Stimulated activated CD4-positive, alpha-beta T cell treated with anti-CD3 and anti-CD28 coated beads, Interleukin-2, amount 100 ng/mL, for 48 hours (primary cell): ENCODE results near the gene DCD.
"Not testable (repeated sequence)": the region's sequence is repeated elsewhere in the genome, so short reads cannot be mapped to it uniquely, and the experiment has no call there.

ENCODE experiments used
- DNase-seq, 2 donors: peaks; one replicate each; pipeline ENCODE4 v3.0.0-alpha.2; 2020

DCD gene

DNA sequence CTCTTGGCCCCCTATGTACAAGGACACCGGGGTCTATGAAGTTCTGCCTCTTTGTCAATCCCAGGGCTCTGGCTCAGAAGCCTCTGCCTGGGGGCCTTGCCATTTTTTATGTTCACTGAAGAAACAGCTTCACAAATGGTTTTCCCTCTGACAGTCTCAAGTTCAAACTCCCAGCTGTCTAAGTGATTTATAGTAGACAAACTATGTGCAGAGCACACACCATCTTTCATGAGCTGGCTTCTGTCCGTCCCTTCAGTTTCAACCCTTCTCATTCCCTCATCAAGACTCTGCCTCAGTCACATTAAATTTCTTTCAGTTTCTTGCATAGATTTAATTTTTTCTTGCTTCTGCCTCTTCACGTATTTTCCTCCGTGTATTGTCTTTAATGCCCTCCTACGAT lies 2.7 kb upstream of the DCD start:
- no peak for DNase-seq

DNA sequence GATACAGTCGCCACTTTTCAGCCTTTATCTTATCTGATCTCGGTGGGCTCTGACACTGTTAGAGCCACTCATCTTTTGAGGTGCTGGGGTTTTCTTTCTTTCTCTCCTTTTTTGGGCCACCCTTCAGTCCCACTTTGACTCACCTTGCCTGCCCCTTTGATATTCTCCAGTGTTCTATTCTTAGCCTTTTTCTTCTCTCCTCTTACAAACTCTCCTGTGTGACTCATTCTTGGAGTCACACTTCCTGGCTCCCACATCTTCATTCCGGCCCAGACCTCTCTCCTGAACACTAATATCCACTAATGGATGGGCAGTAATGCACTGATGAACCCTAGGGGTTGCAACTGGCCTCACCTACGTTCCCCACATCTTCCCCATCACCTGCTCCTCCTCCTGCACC lies 2.2 kb upstream of the DCD start:
- DNase-seq, result no peak

DNA sequence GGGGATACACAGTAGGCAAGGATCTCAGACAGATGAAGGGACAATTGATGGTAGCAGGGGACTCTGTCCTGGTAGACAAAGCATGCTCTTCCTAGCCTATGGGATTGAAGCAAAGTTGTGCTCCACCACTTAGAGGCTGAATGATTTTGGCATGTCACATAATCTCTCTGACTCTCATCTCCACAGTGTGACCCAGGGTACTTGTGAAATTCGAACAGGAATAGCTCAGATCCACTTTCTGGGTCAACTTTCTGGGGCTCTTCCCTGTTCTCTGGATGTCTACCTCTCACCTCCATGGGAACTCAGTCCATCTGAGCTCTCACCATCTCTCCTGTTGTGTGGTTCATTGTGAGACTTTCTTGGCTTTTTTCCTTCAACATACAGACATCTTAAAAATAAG lies 1.7 kb upstream of the DCD start:
- no peak for DNase-seq

DNA sequence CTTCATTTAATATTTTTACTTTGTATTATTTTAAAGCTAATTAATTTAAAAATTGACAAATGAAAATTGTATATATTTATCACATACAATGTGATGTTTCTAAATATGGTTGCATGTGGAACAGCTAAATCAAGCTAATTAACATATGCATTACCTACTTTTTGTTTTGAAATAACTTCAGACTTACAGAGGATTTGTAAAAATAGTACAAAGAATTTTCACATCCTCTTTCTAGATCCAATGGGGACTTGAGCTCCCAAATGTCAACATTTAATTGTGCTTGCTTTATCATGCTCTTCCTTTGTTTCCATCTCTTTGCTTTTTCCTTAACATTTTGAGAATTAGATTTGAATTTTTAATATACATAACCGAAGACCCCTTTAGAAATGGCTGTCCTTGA lies 6.6 kb downstream of the DCD start:
- no peak for DNase-seq

DNA sequence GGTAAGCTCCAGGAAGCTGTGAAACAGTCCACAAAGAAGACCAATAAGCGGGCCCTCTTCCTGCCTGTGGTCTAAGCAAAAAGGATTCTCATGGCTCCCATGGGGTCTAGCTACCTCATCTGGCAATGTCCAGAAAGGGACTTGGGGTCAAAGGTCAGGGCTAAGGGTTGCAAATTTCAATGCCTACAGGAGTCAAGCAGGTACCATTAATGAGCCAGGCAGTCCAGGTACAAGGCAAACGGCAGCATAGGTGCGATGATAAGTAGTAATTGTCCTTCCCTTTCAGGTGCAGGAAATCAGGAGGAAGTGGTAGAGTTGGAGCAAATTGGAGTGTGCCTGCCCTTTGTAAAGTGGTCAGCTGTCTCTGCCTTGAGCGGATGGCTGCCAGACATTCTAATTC lies 7.1 kb downstream of the DCD start:
- DNase-seq, result no peak

DNA sequence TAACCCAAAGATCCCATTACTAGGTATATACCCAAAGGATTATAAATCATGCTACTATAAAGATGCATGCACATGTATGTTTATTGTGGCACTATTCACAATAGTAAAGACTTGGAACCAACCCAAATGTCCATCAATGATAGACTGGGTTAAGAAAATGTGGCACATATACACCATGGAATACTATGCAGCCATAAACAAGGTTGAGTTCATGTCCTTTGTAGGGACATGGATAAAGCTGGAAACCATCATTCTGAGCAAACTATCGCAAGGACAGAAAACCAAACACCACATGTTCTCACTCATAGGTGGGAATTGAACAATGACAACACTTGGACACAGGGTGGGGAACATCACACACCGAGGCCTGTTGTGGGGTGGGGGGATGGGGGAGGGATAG lies 9.1 kb downstream of the DCD start:
- DNase-seq, result not testable (repeated sequence)

DNA sequence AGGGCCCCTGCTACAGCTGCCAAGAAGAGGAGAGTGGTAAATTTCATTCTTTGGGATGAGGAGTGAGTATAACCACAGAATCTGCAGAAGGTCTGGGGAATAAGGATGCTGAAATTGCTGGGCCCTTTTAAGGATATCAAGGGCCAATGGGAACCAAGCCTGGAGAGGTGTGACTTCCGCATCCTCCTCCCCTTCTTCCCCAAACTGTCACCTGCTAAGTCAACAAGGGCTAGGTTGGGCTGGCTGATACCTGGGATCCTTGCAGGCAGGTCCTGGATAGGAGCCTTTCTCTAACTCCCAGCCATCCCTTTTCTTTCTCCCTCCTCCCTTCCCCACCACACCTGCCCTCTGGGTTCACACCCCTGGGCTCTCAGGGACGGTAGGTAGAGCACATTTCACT lies 13.4 kb downstream of the DCD start, which contains the start of gene LACRT:
TSS of gene LACRT (minus strand) at position 101 of the 400 bp plus-strand sequence. CDS start at position 47, 54 bp downstream.
- DNase-seq, result no peak

DNA sequence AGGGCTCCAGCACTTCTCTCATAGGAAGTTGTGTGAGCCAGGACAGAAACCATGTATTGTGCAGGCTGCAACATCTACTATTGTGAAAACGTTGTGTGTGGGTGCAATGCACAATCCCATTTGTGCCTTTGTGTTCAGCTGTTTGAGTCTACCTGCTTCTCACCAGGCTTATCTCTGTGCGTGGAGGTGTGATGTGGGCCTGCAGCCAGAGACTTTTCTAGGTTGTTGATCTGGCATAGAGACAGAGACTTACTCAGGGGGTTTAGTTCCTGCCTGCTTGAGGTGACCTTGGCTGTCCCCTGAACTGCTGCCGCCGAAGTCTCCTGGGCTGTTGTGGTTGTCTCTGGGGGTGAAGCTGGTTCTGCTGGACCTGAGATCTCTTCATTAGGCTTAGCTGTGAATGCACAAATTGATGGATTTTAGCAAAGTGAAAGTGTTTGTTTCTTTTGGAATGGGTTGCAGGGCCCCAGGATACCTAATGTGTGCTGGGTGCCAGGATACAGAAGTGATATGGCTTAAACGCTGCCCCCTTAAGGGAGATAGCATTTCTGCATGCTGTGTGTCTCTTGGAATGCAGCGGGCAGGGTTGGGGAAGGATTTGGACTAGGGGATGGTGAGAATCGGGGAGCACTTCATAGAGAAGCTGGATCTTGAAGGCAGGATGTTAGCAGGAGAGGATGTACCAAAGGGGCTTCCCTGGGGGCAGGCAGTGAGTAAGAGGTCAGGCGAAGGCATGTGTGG lies 16.0 kb downstream of the DCD start:
- DNase-seq, result no peak

DNA sequence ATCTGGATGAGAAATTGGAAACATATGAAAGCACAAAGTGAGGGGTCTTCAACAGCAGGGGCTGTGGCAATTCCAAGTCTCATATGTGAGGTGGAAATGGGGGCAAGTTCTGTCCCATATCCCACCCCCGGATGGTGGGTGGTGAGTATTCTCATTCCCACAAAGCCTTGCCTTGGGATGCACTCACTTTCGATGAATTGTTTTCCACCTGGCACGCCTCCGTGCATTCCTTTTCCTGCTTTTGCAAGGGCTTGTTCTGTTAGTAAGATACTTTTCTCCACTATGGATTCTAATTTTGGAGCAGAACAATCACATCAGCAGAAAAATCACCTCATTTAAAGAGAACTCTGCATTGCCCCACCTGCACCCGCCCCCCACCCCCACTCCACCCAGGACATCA lies 16.6 kb downstream of the DCD start:
- DNase-seq, result no peak

DNA sequence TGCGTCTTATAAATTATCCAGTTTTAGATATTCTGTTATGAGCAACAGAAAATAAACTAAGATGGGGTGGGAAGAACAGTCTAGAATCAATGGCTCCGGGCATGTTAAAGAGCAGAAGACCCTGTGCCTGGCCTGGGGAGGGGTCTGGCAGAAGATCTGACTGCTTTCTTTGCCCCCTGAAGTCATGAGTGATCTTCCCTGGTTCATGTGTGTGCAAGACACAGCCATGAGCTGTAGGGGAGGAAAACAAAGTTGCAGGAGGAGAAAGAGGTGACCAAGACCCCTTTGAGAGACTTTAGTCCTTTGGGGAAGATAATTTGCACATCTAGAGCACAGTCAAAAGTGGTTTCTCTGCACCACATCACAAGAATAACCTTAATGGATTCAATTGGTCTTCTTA lies 18.2 kb downstream of the DCD start:
- no peak for DNase-seq

DNA sequence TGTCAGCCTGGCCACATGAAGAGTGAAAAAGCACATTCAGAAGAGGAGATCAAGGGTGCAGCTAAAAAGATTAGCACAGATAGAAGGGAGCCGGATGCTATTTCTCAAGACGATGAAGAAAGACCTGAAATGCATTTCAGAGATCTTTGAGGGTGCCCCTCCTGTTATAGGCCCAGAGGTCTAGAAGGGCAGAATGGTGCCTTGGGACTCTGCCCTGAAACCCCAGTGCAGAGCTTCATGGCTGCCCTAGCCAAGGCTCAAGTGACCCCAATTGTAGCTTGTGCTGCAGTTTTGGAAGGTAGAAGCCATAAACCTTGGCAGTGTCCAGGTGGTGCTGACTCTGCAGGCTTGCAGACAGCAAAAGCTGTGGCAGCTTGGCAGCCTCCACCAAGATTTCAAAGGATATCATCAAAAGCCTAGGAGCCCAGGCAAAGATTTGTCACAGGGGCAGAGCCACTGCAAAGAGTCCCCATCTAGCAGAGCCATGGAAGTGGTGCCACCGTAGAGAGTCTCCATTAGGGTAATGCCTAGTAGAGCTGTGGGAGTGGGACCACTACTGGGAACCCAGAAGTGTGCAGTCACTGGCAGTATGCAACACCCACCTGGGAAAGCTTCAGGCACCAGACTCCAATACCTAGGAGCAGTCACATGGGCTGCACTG lies 19.8 kb downstream of the DCD start:
- no peak for DNase-seq

DNA sequence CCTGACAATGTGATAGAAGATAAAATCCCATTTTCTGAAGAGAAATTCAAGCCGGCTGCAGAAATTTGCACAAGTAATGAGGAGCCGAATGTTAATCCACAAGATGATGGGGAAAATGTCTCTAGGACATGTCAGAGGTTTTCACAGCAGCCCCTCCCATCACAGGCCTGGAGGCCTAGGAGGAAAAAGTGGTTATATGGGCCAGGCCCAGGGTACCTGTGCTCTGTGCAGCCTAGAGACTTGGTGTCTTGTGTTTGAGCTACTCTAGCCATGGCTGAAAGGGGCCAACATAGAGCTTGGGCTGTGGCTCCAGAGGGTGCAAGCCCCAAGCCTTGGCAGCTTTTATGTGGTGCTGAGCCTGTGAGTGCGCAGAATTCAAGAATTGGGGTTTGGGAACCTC lies 20.9 kb downstream of the DCD start:
- DNase-seq, result no peak

DNA sequence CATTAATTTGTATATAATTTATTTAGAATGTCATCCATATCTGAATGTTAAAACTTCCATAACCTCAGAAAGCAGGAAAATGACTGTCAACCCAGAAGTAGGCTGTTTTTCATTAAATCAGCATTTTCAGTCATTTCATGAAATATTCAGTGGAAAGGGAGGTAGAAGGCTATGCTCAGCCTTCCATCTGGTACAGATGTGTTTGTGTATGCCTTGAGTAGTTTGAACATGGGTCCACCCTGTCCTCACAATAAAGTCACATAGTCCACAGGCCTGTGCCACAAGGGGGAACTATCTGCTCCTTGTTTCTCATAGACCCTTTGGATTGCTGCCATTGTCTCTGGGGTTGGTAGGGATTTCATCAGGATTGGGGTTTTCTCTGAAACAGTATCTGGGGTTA lies 22.6 kb downstream of the DCD start:
- no peak for DNase-seq

DNA sequence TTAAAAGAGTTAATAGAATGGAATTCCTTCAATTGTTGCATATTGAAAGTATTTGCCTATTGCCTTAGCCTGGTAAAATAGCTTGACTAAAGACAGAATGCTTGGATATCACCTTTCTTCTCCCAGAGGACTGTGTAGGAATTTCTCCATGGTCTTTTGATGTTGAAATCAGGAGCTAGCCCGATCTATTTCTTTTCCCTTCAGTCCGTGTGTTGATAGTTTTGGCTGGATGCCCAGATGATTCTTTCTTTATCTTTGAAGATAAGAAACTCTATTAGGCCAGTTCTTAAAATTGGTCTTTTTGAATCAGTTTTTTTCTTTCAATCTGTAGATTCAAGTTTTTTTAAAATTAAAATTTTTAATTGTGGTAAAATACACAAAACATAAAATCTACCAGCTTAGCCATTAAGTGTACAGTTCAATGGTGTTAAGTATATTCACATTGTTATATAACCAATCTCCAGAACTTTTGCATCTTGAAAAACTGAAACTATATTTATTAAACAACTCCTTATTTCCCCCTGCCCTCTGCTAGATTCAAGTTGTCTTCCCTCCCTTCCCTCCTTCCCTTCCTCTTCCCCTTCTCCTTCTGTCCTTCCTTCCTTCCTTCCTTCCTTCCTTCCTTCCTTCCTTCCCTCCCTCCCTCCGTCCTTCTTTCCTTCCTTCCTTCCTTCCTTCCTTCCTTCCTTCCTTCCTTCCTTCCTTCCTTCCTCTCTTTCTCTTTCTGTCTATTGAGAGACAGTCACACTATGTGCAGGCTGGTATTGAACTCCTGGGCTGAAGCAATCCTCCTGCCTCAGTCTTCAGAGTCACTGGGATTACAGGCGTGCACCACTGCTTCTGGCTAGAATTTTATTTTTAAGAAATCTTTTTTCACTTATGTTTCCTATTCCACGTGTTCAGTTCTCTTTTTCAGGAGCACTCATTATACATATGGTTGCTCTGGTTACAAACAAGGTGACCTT lies 23.6 kb downstream of the DCD start:
- no peak for DNase-seq

DNA sequence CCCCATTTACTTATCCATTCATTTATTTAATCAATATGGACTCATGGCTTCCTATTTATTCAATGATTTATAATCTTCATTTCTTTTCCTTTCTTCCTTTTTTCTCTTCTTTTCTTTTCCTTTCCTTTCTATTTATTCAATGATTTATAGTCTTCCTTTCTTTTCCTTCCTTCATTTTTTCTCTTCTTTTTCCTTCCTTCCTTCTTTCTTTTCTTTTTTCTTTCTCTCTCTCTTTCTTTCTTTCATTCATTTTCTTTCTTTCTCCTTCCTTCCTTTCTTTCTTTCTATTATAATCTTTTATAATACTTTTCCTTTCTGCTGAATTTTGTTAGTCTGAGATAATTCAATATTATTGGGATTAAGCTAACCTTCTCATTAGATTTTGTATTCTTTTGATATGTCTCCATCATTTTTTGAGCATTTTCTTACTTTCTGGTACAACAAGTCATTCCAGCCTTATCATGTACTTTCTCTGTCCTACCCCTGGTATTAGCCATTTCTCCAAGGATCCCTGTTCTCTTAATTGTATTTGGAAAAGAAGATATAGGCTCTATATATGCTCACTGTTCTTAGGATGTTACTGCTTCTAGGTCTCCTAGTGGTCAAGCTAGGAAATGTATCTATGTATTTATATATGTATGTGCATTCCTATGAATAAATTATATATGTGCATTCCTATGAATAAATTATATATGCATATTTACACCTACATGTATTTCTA lies 25.5 kb downstream of the DCD start:
- no peak for DNase-seq

DNA sequence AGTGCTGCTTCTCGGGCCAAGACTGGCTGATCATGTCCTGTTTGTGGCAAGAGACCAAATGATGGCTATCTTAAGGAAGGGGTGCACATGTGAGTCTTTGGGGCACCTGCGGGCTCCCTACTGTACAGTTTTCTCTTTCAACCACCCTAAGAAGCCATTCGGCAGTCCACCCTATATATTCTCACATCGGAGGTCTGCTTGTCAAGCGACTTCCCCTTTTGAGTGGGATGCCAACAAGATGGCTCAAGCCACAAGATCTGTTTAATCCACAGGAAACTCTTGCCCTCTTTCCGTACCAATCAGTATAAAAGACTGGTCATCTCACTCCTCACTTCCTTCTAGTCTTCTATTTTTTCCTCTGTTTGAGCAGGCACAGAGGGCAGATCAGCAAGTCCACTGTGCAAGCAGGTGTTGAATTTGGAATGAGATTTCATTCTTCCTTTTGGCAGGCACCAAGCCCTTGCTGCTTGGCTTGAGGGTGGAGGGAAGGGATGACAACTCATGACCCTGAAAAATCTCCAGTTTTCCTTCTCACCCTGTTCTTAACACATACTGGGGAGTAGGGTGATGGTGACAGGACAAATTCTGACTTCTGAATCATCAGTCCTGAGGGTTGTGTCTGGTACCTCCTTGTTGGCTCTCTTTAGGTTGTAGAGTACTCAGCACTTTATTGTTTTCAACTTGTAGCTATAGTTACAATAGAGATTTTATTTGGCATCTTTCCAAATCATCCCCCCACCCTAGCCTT lies 31.1 kb downstream of the DCD start:
- DNase-seq, result no peak

DNA sequence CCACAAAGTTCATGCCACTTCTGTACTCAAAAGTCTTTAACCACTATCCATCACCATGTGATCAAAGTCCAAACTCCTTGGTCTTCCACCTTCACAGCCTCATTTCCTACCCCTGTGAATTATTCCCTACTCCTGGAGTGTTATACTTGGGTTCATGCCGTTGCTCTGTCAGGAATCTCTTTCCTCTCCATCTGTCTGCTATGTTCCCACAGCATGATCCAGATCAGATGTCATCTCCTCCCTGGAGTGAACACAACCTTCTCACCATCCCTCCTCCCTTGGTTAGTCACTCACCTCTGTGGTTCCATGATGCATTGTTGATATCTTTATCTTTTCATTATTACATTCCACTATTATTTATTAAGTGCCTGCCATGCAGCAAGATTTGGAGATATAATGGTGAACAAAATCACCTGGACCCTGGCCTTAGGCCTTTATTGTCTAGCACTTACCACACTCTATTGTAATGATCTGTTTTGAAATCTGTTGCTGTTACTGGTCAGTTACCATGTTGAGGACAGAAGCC lies 35.9 kb downstream of the DCD start:
- DNase-seq, result no peak

DNA sequence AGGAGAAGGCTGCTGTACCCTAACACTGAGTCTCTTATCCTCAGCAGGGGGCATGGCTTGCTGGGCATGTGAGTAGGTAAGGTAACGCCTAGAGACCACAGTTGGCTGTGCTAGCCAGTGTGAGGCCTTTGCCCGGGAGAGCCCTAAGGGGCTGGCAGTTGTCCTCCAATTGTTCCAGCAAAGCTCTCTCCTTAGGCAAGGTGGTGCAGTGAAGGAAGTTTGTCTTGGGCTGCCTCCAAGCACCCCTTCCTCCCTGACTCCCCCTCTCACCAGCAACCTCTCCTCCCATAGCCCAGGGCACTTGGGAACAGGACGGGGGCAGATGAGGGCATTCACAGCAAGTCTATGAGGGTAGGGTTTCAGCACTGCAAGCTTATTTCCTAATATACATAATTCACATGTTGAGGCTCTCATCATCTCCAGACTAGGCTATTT lies 36.4 kb downstream of the DCD start:
- DNase-seq, result no peak

DNA sequence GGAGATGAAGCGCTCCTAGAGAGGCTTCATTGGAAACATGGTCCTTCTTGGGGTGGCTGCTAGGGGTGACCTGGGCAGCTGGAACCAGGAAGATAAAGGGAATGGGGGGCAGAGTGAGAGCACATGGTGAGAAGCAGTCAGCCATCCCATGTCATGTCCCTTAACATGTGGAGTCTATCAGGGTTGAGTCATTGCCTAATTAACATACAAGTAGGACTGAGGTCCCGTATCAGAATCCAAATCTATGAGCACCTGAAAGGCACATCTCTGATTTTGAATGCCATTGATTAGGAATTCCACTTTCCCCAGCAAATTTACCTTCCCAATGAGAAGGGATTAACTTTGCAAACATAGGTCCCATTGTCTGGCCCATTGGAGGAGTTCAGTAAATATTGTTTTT lies 39.4 kb downstream of the DCD start:
- no peak for DNase-seq

DNA sequence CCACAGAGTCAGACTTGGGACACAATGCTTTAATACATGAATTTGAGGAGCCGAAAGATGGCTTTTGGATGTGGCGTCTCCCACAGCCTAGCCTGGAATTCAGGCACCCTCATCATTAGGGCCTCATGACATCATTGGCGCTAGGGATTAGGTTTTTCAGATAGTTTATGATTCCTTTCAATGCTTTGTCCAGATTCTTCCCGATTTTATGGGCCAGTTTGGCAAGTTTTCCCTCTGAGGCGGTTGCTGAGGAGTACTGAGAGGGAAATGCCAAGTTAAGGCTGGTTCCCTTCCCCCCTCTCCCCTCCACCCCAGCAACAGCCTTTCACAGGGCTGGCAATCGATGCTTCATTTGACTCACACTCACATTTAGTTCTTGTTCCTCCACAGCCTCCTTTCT lies 40.0 kb downstream of the DCD start:
- DNase-seq, result no peak

DNA sequence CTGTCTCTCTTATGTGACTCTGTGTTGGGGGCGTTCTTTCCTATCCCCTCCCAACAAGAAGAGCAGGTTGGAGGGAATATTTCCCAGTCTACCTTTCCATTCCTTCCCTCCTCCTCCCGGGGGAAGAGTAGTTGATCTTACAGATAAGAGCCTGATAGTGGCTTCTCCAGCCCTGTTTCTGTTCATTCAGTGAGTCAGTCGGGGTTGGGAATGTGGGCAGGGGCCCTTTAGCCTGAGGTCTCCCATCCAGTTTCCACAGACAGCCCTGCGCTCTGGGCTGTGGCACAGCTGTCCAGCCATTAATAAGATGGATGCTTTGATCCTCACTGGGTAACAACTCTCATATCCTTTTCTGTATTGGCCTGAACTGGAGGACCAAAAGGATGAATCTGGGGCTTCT lies 41.6 kb downstream of the DCD start:
- DNase-seq, result no peak
